Muscle of back (tissue), 11 donors: ENCODE data around the gene MTF2. TPM values are rescaled to one million over a fixed set of nuclear protein-coding genes. Genes with fewer than 3 reads are reported as not detected.

Experiments
- DNase-seq, 3 donors: peaks; one replicate each; pipeline versions ENCODE4 v3.0.0 to v3.0.0-alpha.2; 2013
- polyA plus RNA-seq, 10 donors: library from polyadenylated mRNA; unstranded; fragments of 120-200 nt; gene quantifications; one replicate each; pipeline ENCODE4 v1.2.1, GENCODE V29; 2013; ENCODE audit not compliant: insufficient read length in 10 of 10

MTF2 gene
- polyA plus RNA-seq, 10 donors, result 17.3 to 31.0 (median 21.7) TPM

DNA sequence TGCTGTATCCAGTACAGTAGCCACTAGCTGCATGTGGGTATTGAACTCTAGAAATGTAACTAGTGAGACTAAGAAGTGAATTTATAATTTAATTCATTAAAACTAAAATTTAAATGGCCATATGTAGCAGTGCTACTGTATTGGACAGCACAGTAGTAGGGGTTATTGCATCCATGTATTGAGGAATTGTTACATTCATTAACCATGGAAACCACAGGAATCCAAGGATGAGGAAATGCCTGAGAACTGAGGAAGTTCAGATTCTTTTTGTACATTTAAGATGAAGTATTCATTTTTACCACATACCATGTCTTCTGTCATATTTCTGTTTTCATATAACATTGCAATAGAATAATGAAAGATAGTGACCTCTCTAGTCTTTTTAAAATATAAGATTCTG, 2.6 kb downstream of the MTF2 start:
- DNase-seq, result peak in 2 of 3 donors; percentile 25 to 70

DNA sequence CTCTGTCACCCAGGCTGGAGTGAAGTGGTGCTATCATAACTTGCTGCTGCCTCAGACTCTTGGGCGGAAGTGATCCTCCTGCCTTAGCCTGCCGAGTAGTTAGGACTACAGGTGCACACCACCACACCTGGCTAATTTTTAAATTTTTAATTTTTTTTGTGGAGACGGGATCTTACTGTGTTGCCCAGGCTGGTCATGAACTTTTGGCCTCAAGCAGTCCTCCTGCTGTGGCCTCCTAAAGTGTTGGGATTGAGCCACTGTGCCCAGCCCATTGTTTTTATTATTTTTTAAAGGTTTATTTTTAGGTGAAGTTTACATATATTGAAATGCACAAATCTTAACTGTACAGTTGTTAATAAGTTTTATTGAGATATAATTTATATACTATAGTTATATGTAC, 3.2 kb downstream of the MTF2 start:
- no peak for DNase-seq

DNA sequence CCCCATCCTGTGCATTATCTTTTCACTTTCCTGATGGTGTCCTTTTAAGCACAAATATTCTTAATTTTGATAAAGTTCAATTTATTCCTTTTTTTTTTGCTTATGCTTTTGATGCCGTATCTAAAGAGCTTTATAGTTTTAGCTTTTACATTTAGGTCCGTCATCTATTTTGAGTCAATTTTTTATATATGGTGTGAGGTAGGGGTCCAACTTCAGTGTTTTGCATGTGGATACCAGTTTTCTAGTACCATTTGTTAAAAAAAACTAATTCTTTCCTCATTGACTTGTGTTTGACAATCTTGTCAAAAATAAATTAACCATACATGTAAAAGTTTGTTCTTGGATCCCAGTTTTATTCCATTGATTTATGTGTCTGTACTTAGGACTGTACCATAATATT, 4.9 kb downstream of the MTF2 start:
- no peak for DNase-seq

DNA sequence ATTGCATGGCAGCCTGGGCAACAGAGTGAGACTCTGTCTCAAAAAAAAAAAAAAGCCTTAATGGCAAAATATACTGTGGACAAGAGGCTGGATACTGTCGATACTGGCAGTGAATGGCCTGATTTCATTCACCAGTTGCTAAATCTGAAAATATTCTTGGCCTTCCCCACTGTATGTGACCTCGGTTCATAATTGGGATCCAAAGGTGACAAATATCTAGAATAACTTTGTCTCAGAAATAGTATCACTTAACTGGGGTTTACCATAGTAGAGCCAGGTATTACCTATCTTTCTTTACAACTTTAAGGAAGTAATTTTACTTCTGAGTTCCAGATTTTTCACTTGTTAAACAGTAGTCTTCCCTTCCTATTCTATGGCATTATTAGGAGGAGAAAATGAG, 8.4 kb downstream of the MTF2 start:
- DNase-seq, result no peak

DNA sequence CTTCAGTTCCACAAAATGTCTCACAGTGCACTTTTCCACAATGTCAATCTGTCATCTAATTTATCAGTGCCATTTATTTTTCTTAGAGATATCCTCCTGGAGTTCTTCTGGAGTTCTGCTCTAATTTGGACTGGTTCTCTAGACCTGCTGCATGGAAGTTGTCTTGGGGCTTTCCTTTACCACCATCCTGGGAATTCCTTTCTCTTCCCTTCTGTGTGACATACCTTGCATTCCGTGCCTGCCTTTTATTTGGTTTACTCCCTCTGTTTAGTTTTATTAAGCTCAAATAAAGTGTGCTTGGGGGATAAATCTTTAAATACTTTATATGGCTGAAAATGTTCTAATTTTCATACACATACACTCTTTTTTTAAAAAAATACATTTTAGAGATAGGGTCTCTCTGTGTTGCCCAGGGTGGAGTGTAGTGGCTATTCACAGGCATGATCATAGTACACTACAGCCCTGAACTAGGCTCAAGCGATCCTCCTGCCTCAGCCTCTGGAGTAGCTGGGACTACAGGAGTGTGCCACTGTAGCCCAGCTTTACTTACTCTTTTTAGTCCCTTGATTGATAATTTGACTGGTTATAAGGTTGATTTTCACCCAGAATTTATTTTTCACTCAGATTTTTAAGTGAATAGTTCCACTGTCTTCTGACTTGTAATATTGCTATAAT, 14.4 kb downstream of the MTF2 start:
- DNase-seq, result no peak

DNA sequence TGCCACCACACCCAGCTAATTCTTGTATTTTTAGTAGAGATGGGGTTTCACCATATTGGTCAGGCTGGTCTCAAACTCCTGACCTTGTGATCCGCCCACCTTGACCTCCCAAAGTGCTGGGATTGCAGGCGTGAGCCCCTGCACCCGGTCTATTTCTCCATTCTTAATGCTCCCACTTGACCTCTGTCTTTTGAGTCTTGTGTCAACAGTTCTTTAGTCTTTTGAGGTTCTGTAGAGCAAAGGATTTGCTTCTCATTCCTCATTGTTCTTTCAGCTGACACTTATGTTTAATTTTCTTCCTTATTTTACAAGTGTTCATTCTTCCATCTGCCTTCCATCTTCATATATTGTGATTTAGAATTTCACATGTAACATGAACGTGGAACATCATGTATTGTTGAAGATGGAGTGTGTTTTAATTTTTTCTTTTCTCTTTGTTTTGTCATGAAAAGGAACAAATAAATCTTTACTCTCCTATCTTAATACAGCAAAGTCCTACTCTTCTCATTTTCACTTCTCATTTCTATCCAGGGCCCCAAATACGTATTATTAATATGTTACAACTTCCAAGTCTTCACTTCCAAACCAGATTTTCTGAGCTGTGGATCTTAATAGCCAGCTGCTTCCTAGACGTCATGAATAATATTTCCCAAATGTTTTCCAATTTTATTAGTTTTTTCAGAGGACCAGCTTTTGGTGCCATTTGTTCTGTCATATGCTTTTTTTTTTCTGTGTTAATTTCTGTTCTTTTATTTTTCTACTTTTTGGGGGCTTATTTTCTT, 16.9 kb downstream of the MTF2 start:
- peak in 1 of 3 donors; percentile 26 for DNase-seq

DNA sequence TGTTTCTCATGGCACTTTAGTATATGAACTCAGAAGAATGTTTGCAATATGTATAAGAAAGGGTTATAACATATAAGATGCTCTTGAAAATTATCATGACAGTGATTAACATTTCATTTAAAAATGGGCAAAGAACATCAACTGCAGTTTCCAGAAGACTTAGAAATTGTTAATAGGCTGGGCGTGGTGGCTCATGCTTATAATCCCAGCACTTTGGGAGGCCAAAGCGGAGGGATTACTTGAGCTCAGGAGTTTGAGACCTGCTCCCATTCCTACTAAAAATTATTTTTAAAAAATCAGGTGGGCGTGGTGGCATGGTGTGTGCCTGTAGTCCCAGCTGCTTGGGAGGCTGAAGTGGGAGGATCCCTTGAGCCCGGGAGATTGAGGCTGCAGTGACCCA, 23.1 kb downstream of the MTF2 start:
- DNase-seq, result no peak

DNA sequence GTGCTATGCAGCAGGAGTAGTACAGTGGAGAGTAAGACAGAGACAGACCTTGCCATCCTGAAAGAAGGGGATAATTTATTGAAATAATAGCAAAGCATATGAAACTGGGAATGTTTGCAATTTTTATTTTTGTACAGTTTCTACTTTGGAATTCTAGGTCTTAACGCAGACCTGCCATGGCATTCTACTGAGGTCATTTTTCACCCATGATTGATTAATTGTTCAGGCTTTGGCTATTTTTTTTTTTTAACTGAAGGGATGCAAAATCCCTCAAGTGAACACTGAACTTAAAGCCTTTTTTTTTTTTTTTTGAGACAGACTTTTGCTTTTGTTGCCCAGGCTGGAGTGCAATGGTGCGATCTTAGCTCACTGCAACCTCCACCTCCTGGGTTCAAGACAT, 27.1 kb downstream of the MTF2 start:
- DNase-seq, result no peak

DNA sequence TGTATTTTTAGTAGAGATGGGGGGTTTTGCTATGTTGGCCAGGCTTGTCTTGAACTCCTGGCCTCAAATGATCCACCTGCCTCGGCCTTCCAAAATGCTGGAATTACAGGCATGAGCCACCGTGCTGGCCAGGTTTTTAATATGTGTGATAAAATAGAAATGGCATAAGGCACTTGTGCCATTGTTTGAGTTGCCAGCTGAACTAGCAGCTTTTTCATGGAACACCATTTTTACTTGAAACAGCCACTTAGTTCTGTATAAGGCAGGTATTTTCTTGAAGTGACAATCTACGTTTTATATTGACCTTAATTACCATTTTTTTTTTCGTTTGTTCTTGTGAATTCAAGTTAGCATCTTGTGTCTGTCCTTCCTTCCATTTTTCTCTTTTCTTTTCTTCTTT, 28.3 kb downstream of the MTF2 start:
- DNase-seq, result no peak

DNA sequence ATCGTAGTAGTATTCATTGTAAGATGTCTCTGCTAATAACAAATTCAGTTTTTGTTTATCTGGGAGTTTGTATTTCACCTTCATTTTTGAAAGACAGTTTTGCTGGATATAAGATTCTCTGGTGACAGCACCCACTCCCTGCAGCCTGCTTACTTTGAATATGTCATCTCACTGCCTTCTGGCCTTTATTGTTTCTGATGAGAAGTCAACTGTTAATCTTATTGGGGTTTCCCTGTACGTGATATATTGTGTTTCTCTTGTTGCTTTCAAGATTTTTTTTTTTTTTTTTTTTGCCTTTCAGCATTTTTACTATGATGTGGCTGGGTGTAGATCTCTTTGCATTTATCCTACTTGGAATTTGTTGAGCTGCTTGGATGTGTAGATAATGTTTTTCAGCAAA, 29.3 kb downstream of the MTF2 start:
- no peak for DNase-seq

DNA sequence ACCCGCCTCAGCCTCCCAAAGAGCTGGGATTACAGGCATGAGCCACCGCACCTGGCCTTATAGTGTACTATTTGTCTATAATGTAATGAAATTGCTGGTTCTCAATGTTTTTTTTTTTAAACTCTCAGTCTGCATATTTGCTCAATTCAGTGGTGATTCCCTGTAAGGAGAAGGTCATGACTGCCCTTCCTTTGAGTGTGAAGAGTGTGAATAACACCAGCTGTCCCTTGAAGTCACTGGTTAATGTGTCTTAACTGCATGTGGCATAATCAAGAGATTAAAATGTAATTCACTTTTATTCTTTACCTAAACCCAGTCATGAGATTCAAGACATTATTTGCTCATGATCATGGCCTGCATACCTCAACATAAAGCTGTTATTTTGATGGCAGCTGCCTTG, 30.5 kb downstream of the MTF2 start:
- DNase-seq, result no peak

DNA sequence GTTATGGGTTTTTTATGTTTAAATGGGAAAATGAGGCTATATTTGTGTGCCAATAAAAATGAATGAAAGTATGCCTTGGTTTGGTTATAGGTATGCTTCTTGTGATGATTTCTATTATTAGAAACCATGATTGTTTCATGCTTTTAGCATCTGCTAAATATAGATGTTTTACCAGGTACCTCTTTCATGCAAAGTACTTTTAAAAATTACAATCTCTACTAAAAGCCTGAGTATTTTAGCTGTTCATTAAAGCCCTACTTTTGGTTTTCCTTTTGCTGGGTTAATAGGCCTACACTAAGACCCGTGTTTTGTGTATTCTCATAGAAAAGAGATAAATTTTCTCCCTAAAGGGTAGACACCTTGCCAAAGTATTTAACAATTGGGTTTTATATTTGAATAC, 32.0 kb downstream of the MTF2 start:
- DNase-seq, result no peak

DNA sequence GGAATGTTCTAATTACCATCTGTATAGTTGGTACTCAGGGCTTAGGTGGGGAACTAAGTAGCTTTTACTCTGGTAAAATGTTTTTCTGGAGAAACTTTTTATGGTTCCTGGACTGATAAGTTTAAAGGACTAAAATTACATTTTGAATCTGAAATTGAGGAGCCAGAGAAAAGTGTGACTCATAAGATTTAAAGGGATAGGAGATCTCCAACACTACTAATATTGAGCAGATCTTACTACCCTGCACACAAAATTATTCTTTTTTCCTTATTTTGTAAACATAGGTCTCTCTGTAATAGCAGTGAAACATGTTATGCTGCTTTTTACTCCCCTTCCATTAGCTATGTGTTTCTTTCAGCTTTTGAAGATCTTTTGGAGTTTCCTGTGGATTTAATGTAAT, 32.5 kb downstream of the MTF2 start:
- no peak for DNase-seq

DNA sequence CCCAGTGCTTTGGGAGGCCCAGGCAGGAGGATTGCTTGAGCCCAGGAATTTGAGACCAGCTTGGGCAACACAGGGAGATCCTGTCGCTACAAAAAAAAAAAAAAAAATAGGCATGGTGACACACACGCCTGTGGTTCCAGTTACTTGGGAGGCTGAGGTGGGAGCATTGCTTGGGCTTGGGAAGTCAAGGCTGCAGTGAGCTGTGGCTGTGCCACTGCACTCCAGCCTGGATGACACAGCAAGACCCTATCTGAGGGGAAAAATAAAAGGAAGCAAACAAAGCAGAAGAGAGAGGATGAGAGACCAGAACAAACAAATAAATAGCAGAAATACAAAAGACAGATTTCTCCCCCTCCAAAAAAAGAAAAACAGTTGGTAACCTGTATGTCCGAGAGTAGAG, 34.0 kb downstream of the MTF2 start:
- DNase-seq, result no peak

DNA sequence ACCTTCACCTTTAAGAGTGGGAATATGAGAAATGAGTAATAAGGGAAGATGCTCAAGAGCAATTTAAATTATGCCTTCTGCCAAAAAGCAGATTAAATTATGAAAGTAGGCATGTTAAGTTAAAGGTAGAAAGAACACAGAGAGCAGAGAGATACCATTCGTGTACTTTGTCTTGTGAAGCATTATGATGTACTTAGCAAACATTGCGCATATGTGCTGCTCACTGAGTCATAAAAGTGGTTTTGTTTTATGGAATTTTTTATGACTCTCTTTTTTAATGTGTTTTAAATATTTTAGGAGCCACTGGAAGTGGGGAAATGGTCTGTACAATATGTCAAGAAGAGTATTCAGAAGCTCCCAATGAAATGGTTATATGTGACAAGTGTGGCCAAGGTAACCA, 35.3 kb downstream of the MTF2 start:
- DNase-seq, result no peak

DNA sequence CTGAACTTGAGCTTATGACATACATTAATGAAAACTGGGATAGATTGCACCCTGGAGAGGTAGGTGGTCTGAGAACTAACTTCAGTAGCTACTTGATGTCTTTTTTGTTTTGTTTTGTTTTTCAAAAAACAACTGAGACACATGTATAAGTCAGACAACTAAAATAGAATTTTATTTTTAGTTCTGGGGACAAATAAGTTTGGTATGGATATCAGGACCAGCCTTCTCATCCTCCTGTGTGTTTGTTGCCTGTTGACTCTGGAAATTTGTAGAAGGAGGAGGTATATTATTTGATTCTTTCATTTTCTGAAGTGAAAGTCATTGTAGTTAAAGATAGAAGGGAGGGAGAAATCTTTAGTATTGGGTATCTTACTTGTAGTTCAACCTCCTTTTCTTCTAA, 41.5 kb downstream of the MTF2 start:
- DNase-seq, result no peak

DNA sequence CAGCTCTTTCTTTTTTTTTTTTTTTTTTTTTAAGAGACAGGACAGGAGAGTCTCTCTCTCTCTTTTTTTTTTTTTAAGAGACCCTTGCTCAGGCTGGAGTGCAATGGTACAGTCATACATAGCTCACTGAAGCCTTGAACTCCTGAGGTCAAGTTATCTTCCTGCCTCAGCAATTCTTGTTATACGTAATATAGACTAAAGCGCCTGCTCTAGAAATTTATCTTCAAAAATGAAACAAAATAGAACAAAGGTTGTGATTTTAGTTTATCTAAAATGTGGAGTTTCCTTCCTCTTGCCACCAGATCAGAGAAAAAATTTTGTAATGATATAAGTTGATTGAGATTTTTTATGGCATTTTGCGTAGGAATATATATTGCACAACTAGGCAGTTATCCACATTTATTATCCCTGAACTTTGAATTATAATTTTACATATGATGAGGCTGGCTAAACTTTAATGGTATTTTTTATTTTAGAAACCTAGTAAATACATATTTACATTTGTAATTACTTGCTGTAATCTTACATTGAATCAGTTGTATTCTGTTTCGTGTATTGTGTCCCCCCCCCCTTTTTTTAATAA, 44.2 kb downstream of the MTF2 start:
- DNase-seq, result no peak

DNA sequence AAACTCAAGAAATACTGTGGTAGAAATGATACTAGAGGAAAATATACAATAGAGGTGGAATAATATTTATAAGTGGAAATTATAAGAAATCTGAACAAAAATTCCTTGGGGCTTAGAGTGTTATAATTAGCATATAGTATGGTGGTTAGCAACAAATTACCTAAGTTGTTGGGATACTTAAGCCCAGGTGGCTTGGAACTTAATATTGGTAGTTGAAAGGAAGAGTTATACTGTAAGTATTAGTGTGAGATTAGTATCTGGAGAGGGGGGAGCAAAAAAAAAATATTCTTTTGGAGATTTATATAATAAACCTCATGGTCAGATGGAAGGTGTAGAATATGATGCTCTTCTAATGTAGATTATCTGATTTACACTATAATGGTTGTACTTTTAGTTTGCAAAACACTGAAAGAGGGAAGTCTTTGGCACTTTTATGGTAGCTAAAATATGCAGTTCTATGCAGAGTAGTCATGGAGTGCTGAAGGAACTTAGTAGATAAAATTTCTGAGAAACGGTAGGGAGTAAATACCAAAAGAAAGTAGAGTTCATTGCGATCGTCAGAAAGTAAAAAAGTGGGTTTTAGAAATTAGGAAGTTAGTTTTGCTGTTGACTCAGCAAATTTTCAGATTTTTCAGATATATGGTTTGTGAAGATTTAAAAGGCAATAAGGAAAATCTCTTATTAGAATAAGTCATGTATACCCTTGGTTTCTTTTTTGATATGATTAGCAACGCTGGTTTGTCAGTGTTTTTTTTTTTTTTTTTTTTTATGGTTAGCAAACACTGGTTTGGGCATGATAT, 45.7 kb downstream of the MTF2 start:
- no peak for DNase-seq

DNA sequence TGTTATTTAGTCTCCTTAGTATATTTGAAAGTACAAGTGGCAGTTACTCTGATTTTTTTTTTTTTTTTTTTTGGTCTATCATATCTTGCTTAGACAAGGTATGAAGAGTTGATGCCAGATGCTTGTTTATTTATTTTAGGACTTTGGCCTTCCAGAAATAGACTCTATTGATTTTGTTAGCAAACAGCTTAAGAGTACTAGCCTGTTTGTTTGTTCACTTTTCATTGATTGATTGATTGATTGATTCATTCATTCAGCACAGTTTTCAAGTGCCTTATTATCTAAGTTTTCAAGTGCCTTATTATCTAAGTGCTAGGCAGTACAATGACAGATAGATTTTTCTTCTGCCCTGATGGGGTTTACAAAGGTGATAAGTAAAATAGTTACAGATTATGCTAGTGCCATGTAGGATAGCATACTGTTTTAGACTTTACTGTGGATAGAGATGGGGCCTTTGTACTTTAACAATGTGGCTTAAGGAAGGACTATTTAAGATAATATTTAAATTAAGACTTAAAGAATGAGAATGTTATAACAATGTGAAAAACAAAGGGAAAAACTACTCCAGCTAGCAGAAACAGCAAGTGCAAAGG, 50.5 kb downstream of the MTF2 start:
- DNase-seq, result no peak

DNA sequence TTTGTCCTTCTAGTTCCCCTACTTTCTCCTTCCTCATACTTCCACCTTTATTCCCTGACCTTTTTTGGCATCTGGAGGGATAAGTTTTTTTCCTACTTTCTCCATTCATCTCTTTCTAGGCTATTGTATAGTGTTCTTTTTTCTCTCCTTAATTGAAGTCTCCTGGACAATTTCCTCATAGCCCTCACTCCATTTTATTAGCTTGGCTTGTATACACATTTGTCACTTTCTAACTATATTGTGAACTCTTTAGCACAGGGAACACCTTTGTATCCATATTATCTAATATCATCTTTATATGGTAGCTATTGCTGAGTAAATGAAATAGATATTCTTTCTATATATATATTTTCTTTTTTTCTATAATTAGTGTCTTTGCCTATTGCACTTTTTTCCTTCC, 53.6 kb downstream of the MTF2 start:
- DNase-seq, result no peak

DNA sequence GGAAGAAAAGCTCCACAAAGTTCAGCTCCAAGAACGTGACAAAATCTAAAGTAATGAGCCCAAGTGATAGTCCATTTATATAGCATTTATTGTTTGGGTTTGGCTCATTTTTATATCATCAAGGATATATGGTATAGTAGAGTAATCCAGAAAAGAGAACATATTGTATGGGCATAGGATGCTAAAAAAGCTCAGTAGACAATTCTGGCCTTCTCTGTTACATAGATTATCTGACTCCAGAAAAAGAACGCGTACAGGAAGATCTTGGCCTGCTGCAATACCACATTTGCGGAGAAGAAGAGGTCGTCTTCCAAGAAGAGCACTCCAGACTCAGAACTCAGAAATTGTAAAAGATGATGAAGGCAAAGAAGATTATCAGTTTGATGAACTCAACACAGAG, 57.4 kb downstream of the MTF2 start:
- DNase-seq, result no peak
